HG02884 (cell line): ENCODE data around the gene SRM.
"Not testable (repeated sequence)": the region's sequence is repeated elsewhere in the genome, so short reads cannot be mapped to it uniquely, and the experiment has no call there.

Experiments
- ATAC-seq: cut with Tn5 transposase; IDR thresholded peaks from one replicate; pipeline ENCODE4 v1.9.1; 2021; ENCODE audit warnings: mild to moderate bottlenecking, moderate library complexity; ENCODE audit not compliant: unreplicated experiment

The SRM gene

DNA sequence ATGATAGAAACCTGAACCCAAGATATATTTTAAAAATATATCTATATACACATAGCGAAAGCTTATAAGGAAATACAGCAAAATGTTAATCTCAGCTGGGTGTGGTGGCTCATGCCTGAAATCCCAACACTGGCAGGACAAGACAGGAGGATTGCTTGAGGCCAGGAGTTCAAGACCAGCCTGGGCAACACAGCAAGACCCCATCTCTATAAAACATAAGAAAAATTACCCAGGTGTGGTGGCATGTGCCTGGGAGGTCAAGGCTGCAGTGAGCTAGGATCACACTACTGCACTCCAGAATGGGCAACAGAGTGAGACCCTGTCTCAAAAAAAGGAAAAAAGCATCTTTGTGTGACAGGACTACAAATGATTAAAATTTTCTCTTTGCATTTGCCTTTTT is 6.0 kb upstream of the SRM start:
- ATAC-seq: no peak

- ATAC-seq: no peak
Observed at GRCh38 chr1:11064942-11065341, 5.1 kb upstream of the SRM start.

DNA sequence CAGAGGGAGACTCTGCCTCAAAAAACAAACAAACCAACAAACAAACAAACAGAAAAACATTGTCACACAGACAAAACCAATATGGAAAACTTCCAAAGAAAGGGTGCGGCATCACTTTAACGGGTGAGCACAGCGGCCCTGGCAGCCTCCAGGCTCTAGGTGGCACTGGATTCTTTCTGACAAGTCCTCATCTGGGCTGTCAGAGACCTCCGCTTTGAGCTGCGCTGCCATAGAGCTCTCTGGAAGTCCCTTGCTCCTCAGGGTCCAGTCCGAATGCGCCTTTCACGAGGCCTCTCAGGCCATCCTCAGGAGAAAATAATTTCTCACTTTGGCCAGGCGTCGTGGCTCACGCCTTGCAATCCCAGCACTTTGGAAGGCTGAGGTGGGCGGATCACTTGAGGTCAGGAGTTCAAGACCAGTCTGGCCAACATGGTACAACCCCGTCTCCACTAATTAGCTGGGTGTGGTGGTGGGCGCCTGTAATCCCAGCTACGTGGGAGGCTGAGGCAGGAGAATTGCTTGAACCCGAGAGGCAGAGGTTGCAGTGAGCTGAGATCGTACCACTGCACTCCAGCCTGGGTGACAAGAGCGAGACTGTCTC is 4.2 kb upstream of the SRM start:
- not testable (repeated sequence) for ATAC-seq

- no peak for ATAC-seq
Observed at GRCh38 chr1:11062965-11063401, 3.2 kb upstream of the SRM start.

DNA sequence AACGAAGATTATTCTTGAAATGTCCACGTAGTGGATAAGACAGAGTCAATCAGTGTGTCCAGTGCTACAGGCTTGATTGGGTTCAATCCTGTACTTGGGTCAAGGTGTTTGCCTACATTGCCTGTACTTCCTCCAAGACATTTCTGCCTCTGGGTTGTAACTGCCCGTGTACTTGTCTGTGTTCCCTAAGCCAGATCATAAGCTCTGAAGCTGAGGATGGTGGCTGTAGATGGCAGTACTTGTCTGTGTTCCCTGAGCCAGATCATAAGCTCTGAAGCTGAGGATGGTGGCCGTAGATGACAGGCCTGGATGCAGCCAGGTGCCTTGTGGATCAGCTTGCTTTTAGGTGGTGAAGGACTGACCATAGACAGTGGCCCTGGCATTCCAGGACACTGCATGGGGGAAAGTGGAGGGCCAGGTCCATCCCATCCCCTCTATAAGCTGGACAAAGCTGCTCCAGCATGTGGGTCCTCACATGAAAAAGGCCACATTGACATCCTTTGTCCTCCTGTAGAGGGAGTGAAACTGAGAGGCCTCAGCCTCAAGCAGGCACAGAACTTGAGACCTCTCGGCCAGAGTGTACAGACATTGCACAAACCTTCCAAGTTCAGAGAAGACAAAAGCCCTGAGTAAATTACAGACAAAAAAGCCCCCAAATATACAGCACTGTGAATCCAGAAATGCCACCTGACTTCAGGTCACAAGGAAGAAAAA is 2.0 kb upstream of the SRM start:
- ATAC-seq: no peak

- no peak for ATAC-seq
Observed at GRCh38 chr1:11059155-11059967, 457 bp downstream of the SRM start.

DNA sequence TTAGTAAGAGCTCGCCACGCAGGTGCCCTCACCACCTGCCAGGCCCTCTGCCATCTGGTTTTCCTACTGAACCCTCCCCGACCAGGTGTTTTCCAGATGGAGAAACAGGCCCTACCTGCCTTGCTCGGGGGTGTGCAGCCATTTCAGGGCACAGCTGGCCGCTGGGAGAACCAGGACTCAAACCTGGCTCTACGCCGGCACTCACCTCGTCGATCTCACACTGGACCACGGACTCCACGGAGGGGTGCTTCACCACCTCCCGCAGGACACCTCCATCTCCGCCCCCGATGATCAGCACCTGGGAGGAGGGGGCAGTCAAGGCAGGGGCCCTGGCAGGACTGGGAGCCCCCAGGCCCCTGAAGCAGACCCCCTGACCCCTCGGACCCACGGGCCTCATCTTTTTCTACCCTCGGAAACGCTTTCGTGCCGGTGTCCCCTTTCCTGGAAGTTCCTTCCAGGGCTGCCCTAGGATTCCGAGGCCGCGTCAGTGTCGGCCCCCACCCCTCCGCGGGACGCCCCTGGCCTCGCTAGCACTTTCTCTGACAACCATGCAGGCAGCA is 1.1 kb downstream of the SRM start:
- no peak for ATAC-seq

GRCh38 chr1:11058026-11058425 is 1.8 kb downstream of the SRM start:
- no peak for ATAC-seq

GRCh38 chr1:11057477-11057876 is 2.3 kb downstream of the SRM start:
- ATAC-seq: no peak

- no peak for ATAC-seq
Observed at GRCh38 chr1:11056504-11056903, 3.3 kb downstream of the SRM start.

DNA sequence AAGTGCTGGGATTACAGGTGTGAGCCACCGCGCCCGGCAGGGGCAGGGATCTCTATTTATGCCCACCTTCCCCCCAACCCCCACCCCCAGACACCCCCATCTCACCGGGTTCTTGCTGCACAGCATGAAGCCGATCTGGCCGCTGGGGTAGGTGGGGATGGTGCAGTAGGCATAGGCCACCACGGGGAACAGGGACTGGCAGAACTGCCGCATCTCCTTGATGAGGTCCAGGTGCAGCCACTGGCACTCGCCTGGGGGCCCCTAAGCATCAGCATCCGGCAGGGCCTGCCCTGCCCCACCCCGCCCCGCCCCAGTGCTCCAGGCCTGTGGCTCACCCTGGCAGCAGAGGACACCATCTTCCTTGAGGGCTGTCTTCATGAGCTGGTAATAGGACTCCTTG is 4.1 kb downstream of the SRM start:
- no peak for ATAC-seq

DNA sequence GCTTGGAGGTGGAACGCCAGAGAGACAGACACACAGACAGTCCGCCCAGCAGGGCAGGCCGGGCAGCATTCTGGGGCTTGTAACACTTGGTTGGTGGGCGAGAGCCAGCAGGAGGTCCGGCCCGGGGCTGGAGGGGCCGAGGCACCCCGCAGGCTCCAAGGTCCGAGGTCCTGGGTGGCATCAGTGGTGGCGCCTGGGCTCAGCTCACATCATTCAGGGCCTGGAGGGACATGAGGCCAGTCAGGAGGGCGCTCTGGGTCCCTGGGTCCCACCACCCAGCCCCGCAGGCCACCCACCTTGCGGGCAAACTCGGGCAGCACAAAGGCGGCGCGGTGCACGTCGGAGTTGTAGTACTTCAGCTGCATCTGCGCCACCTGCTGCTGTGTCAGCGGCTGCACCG is 5.2 kb downstream of the SRM start:
- ATAC-seq: no peak

GRCh38 chr1:11054181-11054580 is 5.6 kb downstream of the SRM start:
- no peak for ATAC-seq

DNA sequence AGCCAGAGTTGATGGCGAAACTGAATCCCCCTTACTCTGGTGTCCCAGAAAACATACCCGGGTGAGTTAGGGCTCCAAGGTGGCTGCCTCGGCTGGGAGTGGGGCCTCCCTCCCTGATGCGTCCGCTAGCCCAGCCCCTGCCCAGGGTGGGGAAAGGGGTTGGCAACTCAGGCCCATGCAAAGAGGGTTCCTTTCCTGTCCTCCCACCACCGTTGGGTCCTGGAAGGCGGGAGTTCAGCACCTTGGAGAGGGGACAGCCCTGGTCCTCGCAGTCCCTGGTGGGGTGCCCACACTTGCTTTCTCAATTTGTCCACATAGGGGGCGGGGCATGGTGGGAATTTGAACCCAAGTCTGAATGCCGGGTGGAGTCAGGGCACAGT is 6.1 kb downstream of the SRM start:
- no peak for ATAC-seq

GRCh38 chr1:11052839-11053757 is 6.7 kb downstream of the SRM start:
- no peak for ATAC-seq

- ATAC-seq: no peak
Observed at GRCh38 chr1:11051781-11052511, 7.9 kb downstream of the SRM start.

GRCh38 chr1:11051121-11051520 is 8.7 kb downstream of the SRM start:
- not testable (repeated sequence) for ATAC-seq

GRCh38 chr1:11046625-11047365 is 13.0 kb downstream of the SRM start, which contains the start of gene MASP2:
Gene MASP2, minus strand, starts transcription at chr1:11047239. Its CDS starts 32 bp downstream, at chr1:11047207.
- ATAC-seq: no peak

DNA sequence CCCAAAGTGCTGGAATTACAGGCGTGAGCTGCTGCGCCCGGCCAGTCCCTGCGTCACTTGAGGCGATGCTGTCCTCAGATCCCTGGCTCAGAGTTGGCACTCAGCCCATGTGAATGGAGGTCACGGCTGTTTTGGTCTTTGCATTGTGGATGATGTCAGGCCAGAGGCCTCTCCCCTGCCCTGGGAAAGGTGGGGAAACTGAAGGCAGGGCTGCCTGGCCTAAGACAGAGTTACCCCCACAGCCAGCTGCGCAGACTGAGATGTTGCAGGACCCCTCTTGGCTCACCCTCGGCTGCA is 13.6 kb downstream of the SRM start:
- no peak for ATAC-seq
